Panc1 (cell line): Measurements from ENCODE around the gene SGSM1. TPM values are rescaled to one million over a fixed set of nuclear protein-coding genes. Genes with fewer than 3 reads are reported as not detected.

Experiments
- ATAC-seq: fragments of 200-7000 bp; cut with Tn5 transposase; 2 replicates; pipeline ENCODE4 v1.9.1; 2020; ENCODE audit warnings: mild to moderate bottlenecking, moderate library complexity
- BruUV-seq: library from RNA; stranded (reverse); fragments of 400-500 nt; replicated peaks from 2 replicates; lab custom pipeline; 2021; lab: Mats Ljungman, UMichigan
- CTCF ChIA-PET: fragments of 300-600 bp; sonication (Branson Sonifier 250); formaldehyde crosslinking; loops from one replicate; lab custom pipeline; 2022; ENCODE audit warnings: antibody characterized with exemption; lab: Charles Lee
- POLR2A ChIA-PET: fragments of 300-600 bp; sonication (Branson Sonifier 250); formaldehyde crosslinking; loops from one replicate; lab custom pipeline; 2022; ENCODE audit warnings: antibody characterized with exemption; lab: Charles Lee
- DNase-seq: peaks from one replicate; pipeline ENCODE4 v3.0.0-alpha.2; 2010; ENCODE audit warnings: low read depth, low spot score
- H3K27ac ChIP-seq: 2 replicates; pipeline ENCODE4 v1.5.1; 2011; ENCODE audit warnings: mild to moderate bottlenecking, low read length, inconsistent platforms
- H3K27me3 ChIP-seq: fragments of 200-500 bp; sonication (Bioruptor generic); 2 replicates; pipeline ENCODE4 v1.6.0; 2014; ENCODE audit warnings: low read length, inconsistent platforms; ENCODE audit not compliant: control insufficient read depth, insufficient read depth
- H3K36me3 ChIP-seq: fragments of 200-500 bp; sonication (Bioruptor generic); 2 replicates; pipeline ENCODE4 v1.5.1; 2014; ENCODE audit warnings: inconsistent platforms, mild to moderate bottlenecking, low read length, moderate library complexity; ENCODE audit not compliant: control insufficient read depth, insufficient read depth
- H3K4me1 ChIP-seq: 2 replicates; pipeline ENCODE4 v1.5.1; 2011; ENCODE audit warnings: inconsistent platforms, mild to moderate bottlenecking, low read length, moderate library complexity; ENCODE audit not compliant: control insufficient read depth, insufficient read depth
- H3K4me3 ChIP-seq, 2 experiments: 2 replicates each; pipeline ENCODE4 v1.5.1; 2011 to 2012; ENCODE audit warnings: low read depth in 2 of 2, low read length in 2 of 2, mild to moderate bottlenecking in 2 of 2, inconsistent platforms in 1 of 2, moderate library complexity in 1 of 2
- H3K9me3 ChIP-seq: fragments of 200-500 bp; sonication (Bioruptor generic); 2 replicates; pipeline ENCODE4 v1.5.1; 2014; ENCODE audit warnings: low read depth, mild to moderate bottlenecking, inconsistent platforms, low read length, moderate library complexity; ENCODE audit not compliant: control insufficient read depth, insufficient read depth
- CTCF ChIP-seq: fragments of 450-650 bp; IDR thresholded peaks from 2 replicates; pipeline ENCODE4 v1.5.1; 2017; ENCODE audit warnings: mild to moderate bottlenecking
- POLR2AphosphoS5 ChIP-seq: IDR thresholded peaks from 2 replicates; pipeline ENCODE4 v1.6.1; 2012; ENCODE audit warnings: mild to moderate bottlenecking, low read depth, low read length, moderate library complexity
- REST ChIP-seq, 2 experiments: IDR thresholded peaks; 2 replicates each; pipeline ENCODE4 v1.6.1; 2011 to 2012; ENCODE audit warnings: low read depth in 2 of 2, control low read depth in 1 of 2, low read length in 1 of 2, mild to moderate bottlenecking in 1 of 2, moderate library complexity in 1 of 2; ENCODE audit not compliant: insufficient read depth in 1 of 2
- SIN3A ChIP-seq: IDR thresholded peaks from 2 replicates; pipeline ENCODE4 v1.6.1; 2012; ENCODE audit warnings: low read depth, mild to moderate bottlenecking, low read length, moderate library complexity, borderline replicate concordance; ENCODE audit not compliant: insufficient read depth
- TCF7L2 ChIP-seq: IDR thresholded peaks from 2 replicates; pipeline ENCODE4 v1.6.1; 2011; ENCODE audit warnings: mild to moderate bottlenecking, low read depth, low read length, inconsistent platforms
- in situ Hi-C: cut with HindIII; loops from 2 replicates; pipeline ENCODE4 v1.10.0; 2016; ENCODE audit warnings: low sequenced_read_pairs, low pct_unique_long_range_greater_than_20kb
- intact Hi-C: fragments of 100-400 bp; cut with micrococcal nuclease; formaldehyde crosslinking; loops from one replicate; pipeline ENCODE4 v1.10.0; 2022; ENCODE audit not compliant: unreplicated experiment
- total RNA-seq: library from RNA; stranded (reverse); gene quantifications from one replicate; pipeline ENCODE4 v1.2.1, GENCODE V29; 2021; ENCODE audit not compliant: unreplicated experiment

Gene SGSM1
- total RNA-seq, 1 experiment from 2014 or later: 1.6 TPM

- BruUV-seq: no TSS peak
- H3K27me3 ChIP-seq: no peaks in the 10 kb centered on the region
- H3K9me3 ChIP-seq: no peaks in the 10 kb centered on the region
- CTCF ChIA-PET: no interaction called here
- no peaks in the 10 kb centered on the region for H3K36me3 ChIP-seq
- in situ Hi-C loops: no loop called here
- TF ChIP-seq POLR2AphosphoS5: no peak
- no peak for TF ChIP-seq CTCF
- TF ChIP-seq REST (IDR thresholded peaks at IDR 0.05; ENCODE audit: insufficient read depth in 1 of 2, low read depth in 2 of 2, low read length in 1 of 2): no peak
- intact Hi-C loops: no loop called here
- POLR2A ChIA-PET: no interaction called here
- no peak for DNase-seq
- no peaks in the 10 kb centered on the region for H3K4me1 ChIP-seq
- H3K4me3 ChIP-seq: no peak overlapping the region
- no peak overlapping the region for H3K27ac ChIP-seq
- ATAC-seq: no peak
These were observed 41.5 kb downstream of the SGSM1 start for GRCh38 chr22:24847490-24847889.

- H3K36me3 ChIP-seq: no peaks in the 10 kb centered on the region
- H3K9me3 ChIP-seq: no peaks in the 10 kb centered on the region
- no TSS peak for BruUV-seq
- TF ChIP-seq CTCF (no peak), TCF7L2 (no peak), POLR2AphosphoS5 (no peak), SIN3A (no peak), REST (IDR thresholded peaks at IDR 0.05; ENCODE audit: insufficient read depth in 1 of 2, low read depth in 2 of 2, low read length in 1 of 2) (no peak)
- no peaks in the 10 kb centered on the region for H3K27me3 ChIP-seq
- ATAC-seq: no peak
- ChIA-PET CTCF (no interaction called here), POLR2A (no interaction called here)
- H3K4me1 ChIP-seq: no peaks in the 10 kb centered on the region
- intact Hi-C loops (no loop called here), in situ Hi-C loops (no loop called here)
- H3K27ac ChIP-seq: no peak overlapping the region
- H3K4me3 ChIP-seq: no peak overlapping the region
- no peak for DNase-seq
These were observed 42.7 kb downstream of the SGSM1 start for GRCh38 chr22:24848559-24849168.
